ENCODE measurements around the gene RGL2. TPM values are rescaled to one million over a fixed set of nuclear protein-coding genes. Genes with fewer than 3 reads are reported as not detected.

RGL2 gene
- polyA plus RNA-seq, 3 donors, result 14.9 to 145 (median 15.5) TPM

GRCh38 chr6:33248643-33248931 is 50.2 kb downstream of the RGL2 start:
- Histone ChIP-seq H3K9ac (ENCODE audit: insufficient read depth, low read length, poor library complexity, severe bottlenecking) (peak overlapping the region; percentile 63), H3K9me3 (replicated peaks in 1 of 2; ENCODE audit: control insufficient read depth in 1 of 2, insufficient read depth in 1 of 2, low read length in 2 of 2) (no peaks in the 10 kb centered on the region), H3K4me2 (replicated peaks; ENCODE audit: extremely low read depth, low read length, poor library complexity, severe bottlenecking) (peak overlapping the region; percentile 84), H3K36me3 (replicated peaks in 1 of 2; ENCODE audit: control insufficient read depth in 1 of 2, insufficient read depth in 2 of 2, low read length in 2 of 2) (peaks cover 10 to 21% of the 10 kb centered on the region in 2 donors), H3K4me1 (ENCODE audit: control insufficient read depth in 1 of 2, insufficient read depth in 2 of 2, low read length in 2 of 2) (peaks cover 24 to 29% of the 10 kb centered on the region in 2 donors), H3K27ac (ENCODE audit: low read depth in 1 of 2, low read length in 2 of 2) (peak overlapping the region; percentile 90 to 93), H4K20me1 (ENCODE audit: insufficient read depth, low read length) (no peaks in the 10 kb centered on the region), H2AFZ (ENCODE audit: insufficient read depth, low read depth, low read length, poor library complexity, severe bottlenecking) (peak overlapping the region; percentile 89), H3K4me3 (replicated peaks in 1 of 3; ENCODE audit: low read depth in 2 of 3, low read length in 3 of 3) (peak overlapping the region; percentile 28 to 77 (median 31)), H3K27me3 (ENCODE audit: control insufficient read depth in 2 of 2, insufficient read depth in 2 of 2, low read length in 2 of 2) (no peaks in the 10 kb centered on the region), H3K79me2 (ENCODE audit: insufficient read depth, low read length) (peaks cover 4% of the 10 kb centered on the region)
- intact Hi-C loops (cut with micrococcal nuclease), result loop anchor here (2.0 to 10.0 kb wide), 10 partner anchors 36 to 314 kb away; partner anchors contain the start of genes COL11A2 (in 1 of the 2), RXRB (in 1 of the 2) and SLC39A7 (in 1 of the 2)
- H3K36me3 Mint-ChIP-seq, result peaks cover 19 to 21% of the 10 kb centered on the region in 2 donors
- DNase-seq, result peak in 2 of 3 donors; percentile 21 to 52
- H3K27ac Mint-ChIP-seq, result peak overlapping the region; percentile 91 to 97 (median 96)
- H3K4me1 Mint-ChIP-seq, result peaks cover 32% of the 10 kb centered on the region
- peak overlapping the region; percentile 81 to 92 for H3K4me3 Mint-ChIP-seq
- peaks cover 11 to 13% (median 11%) of the 10 kb centered on the region in 3 donors for H3K27me3 Mint-ChIP-seq (ENCODE audit: low read depth in 3 of 3)
- 0% methylated on average over 17 of the region's 18 CpGs for WGBS (ENCODE audit: insufficient coverage)
- peak; percentile 65 for TF ChIP-seq CTCF (IDR thresholded peaks at IDR 0.05)
- H3K9me3 Mint-ChIP-seq, result no peaks in the 10 kb centered on the region

GRCh38 chr6:33247977-33248642 is 50.6 kb downstream of the RGL2 start:
- Mint-ChIP-seq H3K4me3 (peak overlapping the region; percentile 81 to 92), H3K27me3 (ENCODE audit: low read depth in 3 of 3) (peaks cover 12 to 14% (median 13%) of the 10 kb centered on the region in 3 donors), H3K9me3 (no peaks in the 10 kb centered on the region), H3K27ac (peak overlapping the region; percentile 91 to 97 (median 96)), H3K4me1 (peaks cover 32% of the 10 kb centered on the region), H3K36me3 (peaks cover 19 to 21% of the 10 kb centered on the region in 2 donors)
- Histone ChIP-seq H3K4me1 (ENCODE audit: control insufficient read depth in 1 of 2, insufficient read depth in 2 of 2, low read length in 2 of 2) (peaks cover 24 to 29% of the 10 kb centered on the region in 2 donors), H3K4me3 (replicated peaks in 1 of 3; ENCODE audit: low read depth in 2 of 3, low read length in 3 of 3) (peak overlapping the region; percentile 28 to 77 (median 31)), H4K20me1 (ENCODE audit: insufficient read depth, low read length) (no peaks in the 10 kb centered on the region), H3K36me3 (replicated peaks in 1 of 2; ENCODE audit: control insufficient read depth in 1 of 2, insufficient read depth in 2 of 2, low read length in 2 of 2) (peaks cover 10 to 21% of the 10 kb centered on the region in 2 donors), H3K27me3 (ENCODE audit: control insufficient read depth in 2 of 2, insufficient read depth in 2 of 2, low read length in 2 of 2) (peaks cover 0 to 2% of the 10 kb centered on the region in 2 donors), H3K4me2 (replicated peaks; ENCODE audit: extremely low read depth, low read length, poor library complexity, severe bottlenecking) (peak overlapping the region; percentile 84), H3K79me2 (ENCODE audit: insufficient read depth, low read length) (peaks cover 4% of the 10 kb centered on the region), H3K9ac (ENCODE audit: insufficient read depth, low read length, poor library complexity, severe bottlenecking) (peak overlapping the region; percentile 63), H2AFZ (ENCODE audit: insufficient read depth, low read depth, low read length, poor library complexity, severe bottlenecking) (peak overlapping the region; percentile 89), H3K27ac (ENCODE audit: low read depth in 1 of 2, low read length in 2 of 2) (peak overlapping the region; percentile 90 to 93), H3K9me3 (replicated peaks in 1 of 2; ENCODE audit: control insufficient read depth in 1 of 2, insufficient read depth in 1 of 2, low read length in 2 of 2) (no peaks in the 10 kb centered on the region)
- WGBS (ENCODE audit: insufficient coverage), result under 1% methylated on average over 24 of the region's 28 CpGs
- peak; percentile 79 to 85 (median 82) for DNase-seq
- intact Hi-C loops (cut with micrococcal nuclease), result loop anchor here (2.0 to 10.0 kb wide), 10 partner anchors 36 to 313 kb away; partner anchors contain the start of genes COL11A2 (in 1 of the 2), RXRB (in 1 of the 2) and SLC39A7 (in 1 of the 2)
- peak; percentile 98 for TF ChIP-seq CTCF (IDR thresholded peaks at IDR 0.05)

Data from CD14-positive monocyte (primary cell).